ENCODE results near the gene MBLAC1. TPM values are rescaled to one million over a fixed set of nuclear protein-coding genes. Genes with fewer than 3 reads are reported as not detected.
A peak's percentile ranks its signal among the peaks of the same experiment; 100 is the strongest.

MBLAC1 gene
- total RNA-seq, 1 experiment from 2014 or later: 5.2 TPM

GRCh38 chr7:100130608-100131453, 4.1 kb downstream of the MBLAC1 start:
- ATAC-seq: peak; percentile 47
- POLR2A ChIA-PET: no interaction called here

GRCh38 chr7:100132126-100132525, 5.4 kb downstream of the MBLAC1 start:
- ATAC-seq (no peak), DNase-seq (ENCODE audit: low read depth, low spot score) (no peak)
- ChIA-PET POLR2A (no interaction called here), CTCF (interaction anchor here (0.7 to 1.2 kb wide), 6 partner anchors 50 to 213 kb away, joined by 3 to 7 read pairs (median 4); no protein-coding TSS in a partner anchor)
- no TSS peak for BruUV-seq (replicated peaks)
- no peaks in the 10 kb centered on the region for H3K27me3 ChIP-seq (ENCODE audit: control insufficient read depth, insufficient read depth, low read length)
- H3K9me3 ChIP-seq (ENCODE audit: control insufficient read depth, insufficient read depth, low read depth, low read length): no peaks in the 10 kb centered on the region
- no peak overlapping the region for H3K27ac ChIP-seq (ENCODE audit: low read length)
- 0 out of 2 replicates have a peak, but pooled peaks cover 7% of the 10 kb centered on the region for H3K4me1 ChIP-seq (ENCODE audit: control insufficient read depth, insufficient read depth, low read length)
- in situ Hi-C loops (cut with HindIII; ENCODE audit: low pct_unique_long_range_greater_than_20kb, low sequenced_read_pairs) (no loop called here), intact Hi-C loops (cut with micrococcal nuclease; ENCODE audit: unreplicated experiment) (loop anchor here (5.0 kb wide), 1 partner anchor 85 kb away; the partner anchor contains the start of gene PVRIG)
- H3K4me3 ChIP-seq (ENCODE audit: low read depth in 2 of 2, low read length in 2 of 2): no peak overlapping the region
- H3K36me3 ChIP-seq (ENCODE audit: control insufficient read depth, insufficient read depth, low read length): no peaks in the 10 kb centered on the region
- TF ChIP-seq CTCF (IDR thresholded peaks at IDR 0.05) (no peak), POLR2AphosphoS5 (IDR thresholded peaks at IDR 0.05; ENCODE audit: low read depth, low read length) (no peak), TCF7L2 (IDR thresholded peaks at IDR 0.05; ENCODE audit: low read depth, low read length) (no peak), REST (IDR thresholded peaks at IDR 0.05; ENCODE audit: insufficient read depth in 1 of 2, low read depth in 2 of 2, low read length in 1 of 2) (no peak)

More at GRCh38 chr7:100130608-100131453, 4.1 kb downstream of the MBLAC1 start:
- TF ChIP-seq REST (IDR thresholded peaks at IDR 0.05; ENCODE audit: insufficient read depth in 1 of 2, low read depth in 2 of 2, low read length in 1 of 2) (no peak), CTCF (IDR thresholded peaks at IDR 0.05) (peak; percentile 97)
- 0 out of 2 replicates have a peak, but pooled peaks cover 7% of the 10 kb centered on the region for H3K4me1 ChIP-seq (ENCODE audit: control insufficient read depth, insufficient read depth, low read length)
- H3K36me3 ChIP-seq (ENCODE audit: control insufficient read depth, insufficient read depth, low read length): peaks cover 2% of the 10 kb centered on the region; the same call in 1 of the 2 replicates
- no TSS peak for BruUV-seq (replicated peaks)
- CTCF ChIA-PET: interaction anchor here (0.6 to 1.2 kb wide), 3 partner anchors 9 to 124 kb away, joined by 5 to 13 read pairs (median 6); partner anchors contain the start of gene LAMTOR4
- H3K4me3 ChIP-seq (ENCODE audit: low read depth in 2 of 2, low read length in 2 of 2): peak overlapping the region in 1 of 2 experiments; percentile 14; a peak in 2 of 4 replicates
- intact Hi-C loops (cut with micrococcal nuclease; ENCODE audit: unreplicated experiment): loop anchor here (5.0 kb wide), 1 partner anchor 86 kb away; the partner anchor contains the start of gene PVRIG
- no peak for DNase-seq (ENCODE audit: low read depth, low spot score)
- 0 out of 2 replicates have a peak overlapping the region, but pooled peaks have one; percentile 37 for H3K27ac ChIP-seq (ENCODE audit: low read length)
- in situ Hi-C loops (cut with HindIII; ENCODE audit: low pct_unique_long_range_greater_than_20kb, low sequenced_read_pairs): no loop called here
- no peaks in the 10 kb centered on the region for H3K9me3 ChIP-seq (ENCODE audit: control insufficient read depth, insufficient read depth, low read depth, low read length)
- H3K27me3 ChIP-seq (ENCODE audit: control insufficient read depth, insufficient read depth, low read length): no peaks in the 10 kb centered on the region

All from Panc1 (cell line).